ENCODE data around the gene P4HA3.

P4HA3 gene

GRCh38 chr11:74316772-74317505 lies 5.5 kb upstream of the P4HA3 start:
- DNase-seq: peak; percentile 47

- DNase-seq: peak; percentile 56
Measured at GRCh38 chr11:74312326-74312725, 886 bp upstream of the P4HA3 start.

DNA sequence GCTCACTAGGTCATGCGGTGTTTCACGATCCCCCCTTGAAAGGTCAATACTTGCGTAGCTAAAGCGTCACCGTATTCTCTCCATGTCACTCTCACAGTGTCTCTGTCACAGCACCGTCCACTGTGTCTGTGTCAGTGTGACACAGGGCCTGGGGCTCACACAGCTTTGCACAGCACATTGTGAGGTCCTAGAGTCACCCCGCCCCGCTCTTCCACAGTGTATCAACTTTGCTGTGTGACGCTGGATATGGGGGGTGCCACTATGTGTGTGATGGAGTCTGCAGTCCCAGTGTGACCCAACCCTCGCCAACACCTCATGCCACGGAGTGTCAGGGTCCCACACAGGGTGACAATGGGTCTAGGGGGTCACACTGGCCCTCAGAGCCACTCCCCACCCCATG lies 583 bp downstream of the P4HA3 start:
- DNase-seq: no peak

- DNase-seq: no peak
Measured at GRCh38 chr11:74307434-74307833, 4.0 kb downstream of the P4HA3 start.

DNA sequence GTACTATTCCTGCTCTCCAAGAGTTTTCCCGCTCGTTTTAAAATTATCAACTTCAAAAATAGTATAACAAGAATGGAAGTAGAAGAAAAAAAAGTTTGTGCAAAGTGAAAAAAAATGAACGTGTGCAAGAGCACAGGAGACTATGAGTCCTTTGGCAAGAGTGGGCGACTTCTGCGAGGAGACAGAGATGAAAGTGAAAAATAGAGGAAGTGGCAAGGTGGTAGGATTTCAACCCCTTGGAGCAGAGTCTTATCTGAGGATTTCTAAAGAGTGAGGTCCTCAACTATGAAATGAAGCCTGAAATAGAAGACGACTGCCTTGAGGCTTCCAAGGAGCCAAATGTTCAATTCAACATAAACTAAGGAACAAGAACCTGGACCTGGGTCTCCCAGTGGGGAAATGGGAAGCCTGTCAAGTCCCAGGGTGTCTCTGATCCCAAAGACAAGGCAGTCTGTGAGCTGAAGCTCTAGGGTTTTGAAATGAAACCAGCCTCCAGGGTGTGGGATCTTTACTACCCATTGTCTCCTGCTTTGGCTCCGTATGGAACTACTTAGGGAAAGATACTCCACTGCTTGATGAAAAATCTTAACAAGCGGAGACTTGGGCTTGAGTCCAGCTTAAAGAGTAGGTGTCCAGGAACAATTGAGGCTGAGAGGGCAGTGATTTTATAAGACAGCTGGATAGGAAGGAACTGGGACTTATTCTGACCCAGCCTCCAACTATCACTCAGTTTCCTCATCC lies 4.8 kb downstream of the P4HA3 start:
- DNase-seq: no peak

DNA sequence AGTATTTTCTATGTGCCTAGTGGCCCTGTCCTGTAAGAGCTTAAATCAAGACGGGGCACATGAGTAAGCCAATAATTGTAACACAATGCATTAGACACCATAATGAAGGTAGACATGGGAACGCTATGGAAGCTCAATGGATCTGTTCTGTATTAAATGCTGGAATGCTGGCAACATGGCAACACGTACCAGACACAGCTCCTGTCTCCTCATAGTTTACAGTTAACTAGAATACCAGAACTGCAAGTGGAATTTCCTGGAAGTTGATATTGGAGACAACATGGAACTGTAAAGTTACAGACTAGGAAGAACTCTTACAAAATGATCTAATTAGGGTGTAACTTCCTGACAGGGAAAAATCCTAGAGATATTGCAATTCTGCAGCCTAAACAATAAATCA lies 12.4 kb downstream of the P4HA3 start:
- DNase-seq: no peak

- DNase-seq: no peak
Measured at GRCh38 chr11:74297484-74297883, 14.0 kb downstream of the P4HA3 start.

DNA sequence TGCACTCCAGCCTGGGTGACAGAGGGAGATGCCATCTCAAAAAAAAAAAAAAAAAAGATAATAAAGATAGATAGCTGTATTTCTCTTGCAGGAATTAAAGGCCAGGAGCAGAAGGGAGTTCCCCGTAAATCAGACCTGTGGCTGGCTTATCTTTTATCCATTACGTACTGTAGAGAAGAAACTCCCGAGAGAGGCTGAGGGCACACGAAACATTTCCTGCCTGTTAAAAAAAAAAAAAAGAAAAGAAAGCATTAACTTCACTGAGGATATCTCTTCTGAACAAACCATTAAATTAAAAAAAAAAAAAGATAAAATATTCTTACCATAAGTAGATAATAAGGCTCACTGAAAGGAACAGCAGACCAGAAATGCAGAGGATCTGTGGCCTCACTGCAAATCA lies 22.5 kb downstream of the P4HA3 start:
- DNase-seq: no peak

- DNase-seq: peak; percentile 83
Measured at GRCh38 chr11:74288161-74288560, 23.3 kb downstream of the P4HA3 start.

- DNase-seq: no peak
Measured at GRCh38 chr11:74284466-74284865, 27.0 kb downstream of the P4HA3 start.

DNA sequence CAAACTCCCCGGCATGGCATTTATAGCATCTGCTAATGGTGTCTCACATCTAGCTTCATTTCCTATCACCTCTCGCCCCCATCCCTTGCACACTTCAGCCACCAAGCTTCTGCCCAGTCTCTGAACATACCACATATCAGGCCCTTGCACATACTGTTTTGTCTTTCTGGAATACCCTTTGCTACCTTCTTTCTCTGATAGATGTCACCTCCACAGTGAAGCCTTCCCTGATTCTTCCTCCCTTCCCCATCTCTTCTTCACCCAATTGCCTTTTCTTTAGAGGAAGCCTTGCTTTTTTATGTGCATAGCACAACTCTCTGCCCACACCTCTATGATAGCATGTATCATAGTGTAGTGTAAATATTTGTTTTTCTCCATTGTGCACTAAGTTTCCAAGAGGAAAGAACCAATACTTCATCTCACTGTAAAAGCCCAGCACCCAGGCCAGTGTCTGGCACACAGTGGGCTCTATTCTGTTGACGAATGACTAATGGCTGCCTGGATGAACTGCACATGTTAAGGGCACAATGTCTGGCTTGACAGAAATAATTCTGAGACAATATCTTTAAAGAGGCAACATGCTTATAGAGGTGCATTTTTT lies 27.8 kb downstream of the P4HA3 start:
- DNase-seq: peak; percentile 92

GRCh38 chr11:74282914-74283371 lies 28.5 kb downstream of the P4HA3 start:
- DNase-seq: peak; percentile 89

DNA sequence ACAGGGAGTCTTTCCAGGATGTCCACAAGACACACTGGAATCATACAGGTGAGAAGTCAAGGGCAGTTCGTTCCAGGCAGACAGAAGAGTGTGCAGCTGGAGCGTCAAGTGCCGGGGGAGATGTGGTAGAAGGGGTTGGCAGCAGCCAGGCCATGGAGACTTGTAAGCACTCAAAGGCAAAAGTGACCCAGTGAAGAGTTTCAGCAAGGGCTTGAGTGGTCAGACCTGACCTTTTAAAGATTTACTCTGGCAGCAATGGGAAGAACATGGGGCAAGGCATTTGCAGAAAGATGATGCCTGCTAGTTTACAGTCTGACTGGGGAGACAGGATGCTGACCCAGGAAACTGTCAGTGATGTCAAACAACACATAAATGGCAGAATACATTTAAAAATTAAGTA lies 29.0 kb downstream of the P4HA3 start:
- DNase-seq: peak; percentile 65

GRCh38 chr11:74280494-74280893 lies 30.9 kb downstream of the P4HA3 start:
- peak; percentile 90 for DNase-seq

GRCh38 chr11:74279256-74279655 lies 32.2 kb downstream of the P4HA3 start:
- DNase-seq: no peak

GRCh38 chr11:74278721-74279161 lies 32.7 kb downstream of the P4HA3 start:
- no peak for DNase-seq

- DNase-seq: no peak
Measured at GRCh38 chr11:74278103-74278502, 33.3 kb downstream of the P4HA3 start.

GRCh38 chr11:74276581-74276980 lies 34.9 kb downstream of the P4HA3 start:
- no peak for DNase-seq

GRCh38 chr11:74272276-74272675 lies 39.2 kb downstream of the P4HA3 start:
- DNase-seq: no peak

GRCh38 chr11:74269161-74269811 lies 42.2 kb downstream of the P4HA3 start:
- no peak for DNase-seq

DNA sequence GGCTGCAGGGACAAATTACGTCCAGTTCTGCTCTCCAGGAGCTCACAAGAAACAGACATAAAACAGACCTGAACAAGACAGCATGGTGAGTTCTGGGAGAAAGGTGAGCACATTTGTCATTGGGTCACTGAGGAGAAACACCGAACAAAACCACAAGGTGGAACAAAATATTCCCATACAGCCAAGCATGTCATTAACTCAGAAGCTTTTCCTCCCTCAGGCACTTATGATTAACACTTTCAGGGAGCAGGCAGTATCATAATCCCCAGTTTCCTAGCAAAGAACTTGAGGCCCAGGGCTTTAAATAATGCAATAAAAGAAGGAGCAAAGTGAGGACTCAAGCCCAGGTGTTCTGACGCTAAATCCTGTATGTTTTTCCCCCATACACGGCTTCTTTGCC lies 43.0 kb downstream of the P4HA3 start:
- no peak for DNase-seq

DNA sequence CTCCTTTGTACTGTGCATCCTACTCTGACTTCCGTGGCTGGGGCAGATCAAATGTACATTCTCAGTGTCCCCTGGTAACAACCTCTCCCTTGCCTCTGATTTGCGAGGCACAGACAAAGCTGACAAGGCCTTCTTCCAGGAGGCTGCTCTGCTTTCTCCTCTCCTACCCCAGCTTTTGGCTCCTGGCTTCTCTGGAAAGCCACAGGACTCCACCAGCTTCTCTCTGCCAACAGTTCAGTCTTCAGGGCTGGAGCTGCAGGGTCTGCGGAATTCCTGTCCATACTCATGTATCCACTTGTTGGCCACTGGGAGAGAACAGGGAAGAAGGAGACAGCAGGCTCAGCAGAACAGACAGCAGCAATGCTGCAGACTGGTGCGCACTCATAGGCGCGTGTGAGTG lies 44.4 kb downstream of the P4HA3 start:
- DNase-seq: no peak

GRCh38 chr11:74265256-74265655 lies 46.2 kb downstream of the P4HA3 start:
- DNase-seq: no peak
